Nephron (organoid): ENCODE results near the gene ANGPTL4.
A peak's percentile ranks its signal among the peaks of the same experiment; 100 is the strongest.

Experiments
- H3K27ac Mint-ChIP-seq, 3 experiments: 2 replicates each; pipeline ENCODE4 v1.8.0; 2020; ENCODE audit warnings: mixed read lengths in 3 of 3, mild to moderate bottlenecking in 2 of 3, moderate library complexity in 1 of 3
- H3K27me3 Mint-ChIP-seq: 2 replicates; pipeline ENCODE4 v1.8.0; 2021; ENCODE audit warnings: low read depth, mild to moderate bottlenecking, moderate library complexity, mixed read lengths
- H3K36me3 Mint-ChIP-seq: 2 replicates; pipeline ENCODE4 v1.8.0; 2020; ENCODE audit warnings: low read depth, mixed read lengths
- H3K4me1 Mint-ChIP-seq: 2 replicates; pipeline ENCODE4 v1.8.0; 2020; ENCODE audit warnings: mixed read lengths
- H3K4me3 Mint-ChIP-seq, 3 experiments: 2 replicates each; pipeline ENCODE4 v1.8.0; 2020; ENCODE audit warnings: mild to moderate bottlenecking in 3 of 3, mixed read lengths in 3 of 3, moderate library complexity in 2 of 3
- H3K9me3 Mint-ChIP-seq: 2 replicates; pipeline ENCODE4 v1.8.0; 2020; ENCODE audit warnings: mixed read lengths
- TF ChIP-seq, protein P1 (sequence below), 3 experiments: fragments of 200-600 bp; sonication (generic); IDR thresholded peaks; one replicate each; pipeline ENCODE4 v1.5.0; 2021; ENCODE audit warnings: antibody characterized with exemption in 3 of 3; ENCODE audit not compliant: unreplicated experiment in 3 of 3

Gene ANGPTL4

DNA sequence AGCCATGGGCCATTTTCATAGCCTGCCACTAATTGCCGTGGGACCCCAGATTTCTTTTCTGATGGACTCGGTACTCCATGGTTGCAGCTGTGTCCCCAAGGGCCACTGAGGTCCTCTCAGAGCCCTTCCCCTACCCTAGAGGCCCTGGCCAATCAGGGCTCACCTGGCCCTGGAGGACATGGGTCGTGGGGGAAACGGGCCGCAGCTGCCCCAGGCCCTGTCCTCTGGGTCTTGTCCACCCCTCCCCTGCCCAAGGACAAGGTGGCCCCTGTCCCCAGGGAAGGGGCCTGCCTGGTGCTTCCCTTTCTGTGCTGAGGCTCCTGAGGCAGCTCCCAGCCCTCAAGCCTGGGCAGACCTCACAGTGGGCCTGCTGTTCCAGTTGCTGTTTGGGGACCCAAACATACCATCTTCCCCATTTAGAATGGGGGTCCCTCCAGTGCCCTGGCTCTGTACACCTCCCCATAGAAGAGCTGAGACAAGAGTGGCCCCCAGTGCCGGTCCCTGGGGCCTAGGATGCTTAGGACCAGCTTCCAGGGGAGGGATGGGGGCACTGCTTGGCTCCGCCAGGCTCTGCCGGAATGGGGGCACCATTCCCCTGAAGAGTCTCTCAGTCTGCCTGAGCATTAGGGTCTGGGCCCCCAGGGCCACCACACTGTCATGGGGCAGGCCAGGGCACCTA lies 29.4 kb downstream of the ANGPTL4 start:
- H3K27ac Mint-ChIP-seq = peak overlapping the region; percentile 62 to 79 (median 63)
- peaks cover 5% of the 10 kb centered on the region for H3K36me3 Mint-ChIP-seq
- no peaks in the 10 kb centered on the region for H3K9me3 Mint-ChIP-seq
- peak overlapping the region; percentile 48 to 76 (median 66) for H3K4me3 Mint-ChIP-seq
- TF ChIP-seq, protein P1, sequence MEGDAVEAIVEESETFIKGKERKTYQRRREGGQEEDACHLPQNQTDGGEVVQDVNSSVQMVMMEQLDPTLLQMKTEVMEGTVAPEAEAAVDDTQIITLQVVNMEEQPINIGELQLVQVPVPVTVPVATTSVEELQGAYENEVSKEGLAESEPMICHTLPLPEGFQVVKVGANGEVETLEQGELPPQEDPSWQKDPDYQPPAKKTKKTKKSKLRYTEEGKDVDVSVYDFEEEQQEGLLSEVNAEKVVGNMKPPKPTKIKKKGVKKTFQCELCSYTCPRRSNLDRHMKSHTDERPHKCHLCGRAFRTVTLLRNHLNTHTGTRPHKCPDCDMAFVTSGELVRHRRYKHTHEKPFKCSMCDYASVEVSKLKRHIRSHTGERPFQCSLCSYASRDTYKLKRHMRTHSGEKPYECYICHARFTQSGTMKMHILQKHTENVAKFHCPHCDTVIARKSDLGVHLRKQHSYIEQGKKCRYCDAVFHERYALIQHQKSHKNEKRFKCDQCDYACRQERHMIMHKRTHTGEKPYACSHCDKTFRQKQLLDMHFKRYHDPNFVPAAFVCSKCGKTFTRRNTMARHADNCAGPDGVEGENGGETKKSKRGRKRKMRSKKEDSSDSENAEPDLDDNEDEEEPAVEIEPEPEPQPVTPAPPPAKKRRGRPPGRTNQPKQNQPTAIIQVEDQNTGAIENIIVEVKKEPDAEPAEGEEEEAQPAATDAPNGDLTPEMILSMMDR (IDR thresholded peaks at IDR 0.05; ENCODE audit: unreplicated experiment in 3 of 3) = no peak
- peaks cover 36% of the 10 kb centered on the region for H3K4me1 Mint-ChIP-seq
- H3K27me3 Mint-ChIP-seq = no peaks in the 10 kb centered on the region

DNA sequence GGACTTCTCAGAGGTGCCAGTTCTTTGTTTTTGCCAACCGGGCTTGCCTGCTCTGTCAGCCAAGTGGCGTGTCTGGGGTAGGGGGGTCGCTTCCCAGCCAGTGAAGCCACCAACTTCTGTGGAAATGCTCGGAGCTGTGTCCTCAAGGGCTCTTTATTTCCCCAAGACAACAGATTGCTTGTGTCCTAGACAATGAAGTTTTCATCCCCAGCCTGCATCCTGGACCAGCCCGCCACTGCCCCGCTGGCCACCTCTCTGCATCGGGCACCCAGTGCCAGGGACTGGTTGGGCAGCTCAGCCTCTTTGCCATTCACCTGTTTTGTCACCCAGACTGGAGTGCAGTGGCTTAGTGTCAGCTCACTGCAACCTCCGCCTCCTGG lies 29.9 kb downstream of the ANGPTL4 start:
- no peaks in the 10 kb centered on the region for H3K27me3 Mint-ChIP-seq
- H3K4me3 Mint-ChIP-seq = peak overlapping the region; percentile 21 to 46 (median 29)
- H3K4me1 Mint-ChIP-seq = peaks cover 36% of the 10 kb centered on the region
- TF ChIP-seq, protein P1 (IDR thresholded peaks at IDR 0.05; ENCODE audit: unreplicated experiment in 3 of 3) = no peak
- peak overlapping the region; percentile 44 to 65 (median 45) for H3K27ac Mint-ChIP-seq
- no peaks in the 10 kb centered on the region for H3K9me3 Mint-ChIP-seq
- H3K36me3 Mint-ChIP-seq = peaks cover 5% of the 10 kb centered on the region

DNA sequence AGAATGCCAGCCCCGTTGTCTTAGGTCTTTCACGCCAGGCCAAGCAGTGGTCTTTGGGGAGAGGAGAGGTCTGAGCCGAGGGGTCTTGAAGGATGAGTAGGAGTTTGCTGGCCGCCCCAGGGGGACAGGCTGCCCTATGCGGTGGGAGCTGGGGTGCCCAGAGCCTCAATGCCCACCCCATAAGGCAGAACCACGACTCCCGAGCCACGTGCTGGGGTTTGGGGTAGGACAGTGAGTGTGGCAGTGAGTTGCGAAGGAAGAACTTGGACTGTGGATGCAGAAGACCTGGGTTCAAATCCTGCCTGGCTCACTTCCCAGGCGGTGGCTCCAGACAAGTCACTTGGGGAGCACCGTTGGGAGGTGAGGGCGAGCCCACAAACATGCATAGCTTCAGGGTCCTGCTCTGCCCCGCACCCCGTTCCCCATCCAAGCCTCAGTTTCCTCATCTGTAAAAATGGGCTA lies 31.7 kb downstream of the ANGPTL4 start:
- Mint-ChIP-seq H3K4me3 (no peak overlapping the region), H3K9me3 (no peaks in the 10 kb centered on the region), H3K36me3 (peaks cover 18% of the 10 kb centered on the region), H3K27me3 (no peaks in the 10 kb centered on the region), H3K4me1 (peaks cover 36% of the 10 kb centered on the region), H3K27ac (peak overlapping the region; percentile 18 to 45 (median 26))
- TF ChIP-seq, protein P1 (IDR thresholded peaks at IDR 0.05; ENCODE audit: unreplicated experiment in 3 of 3) = no peak

DNA sequence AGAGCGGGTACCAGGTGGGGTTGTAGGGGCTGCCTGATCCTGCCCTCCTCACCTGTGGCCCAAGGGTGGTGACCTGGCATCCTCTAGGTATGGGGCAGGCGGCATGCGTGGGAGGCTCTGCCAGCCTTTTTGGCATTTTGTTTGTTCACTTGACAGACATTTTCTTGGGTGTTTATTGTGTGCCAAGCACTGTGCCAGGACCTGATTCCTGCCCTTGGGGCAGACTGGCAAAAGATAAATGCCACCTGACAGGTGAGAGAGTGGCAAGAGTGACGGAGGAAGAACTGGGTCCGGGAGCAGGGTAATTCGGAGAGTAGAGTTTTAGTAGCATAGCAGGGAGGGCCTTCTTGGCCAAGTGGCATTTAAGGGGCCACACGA lies 32.2 kb downstream of the ANGPTL4 start:
- TF ChIP-seq, protein P1 (IDR thresholded peaks at IDR 0.05; ENCODE audit: unreplicated experiment in 3 of 3) = no peak
- peak overlapping the region; percentile 18 to 91 (median 40) for H3K27ac Mint-ChIP-seq
- no peak overlapping the region for H3K4me3 Mint-ChIP-seq
- peaks cover 18% of the 10 kb centered on the region for H3K36me3 Mint-ChIP-seq
- no peaks in the 10 kb centered on the region for H3K27me3 Mint-ChIP-seq
- H3K4me1 Mint-ChIP-seq = peaks cover 36% of the 10 kb centered on the region
- H3K9me3 Mint-ChIP-seq = no peaks in the 10 kb centered on the region

DNA sequence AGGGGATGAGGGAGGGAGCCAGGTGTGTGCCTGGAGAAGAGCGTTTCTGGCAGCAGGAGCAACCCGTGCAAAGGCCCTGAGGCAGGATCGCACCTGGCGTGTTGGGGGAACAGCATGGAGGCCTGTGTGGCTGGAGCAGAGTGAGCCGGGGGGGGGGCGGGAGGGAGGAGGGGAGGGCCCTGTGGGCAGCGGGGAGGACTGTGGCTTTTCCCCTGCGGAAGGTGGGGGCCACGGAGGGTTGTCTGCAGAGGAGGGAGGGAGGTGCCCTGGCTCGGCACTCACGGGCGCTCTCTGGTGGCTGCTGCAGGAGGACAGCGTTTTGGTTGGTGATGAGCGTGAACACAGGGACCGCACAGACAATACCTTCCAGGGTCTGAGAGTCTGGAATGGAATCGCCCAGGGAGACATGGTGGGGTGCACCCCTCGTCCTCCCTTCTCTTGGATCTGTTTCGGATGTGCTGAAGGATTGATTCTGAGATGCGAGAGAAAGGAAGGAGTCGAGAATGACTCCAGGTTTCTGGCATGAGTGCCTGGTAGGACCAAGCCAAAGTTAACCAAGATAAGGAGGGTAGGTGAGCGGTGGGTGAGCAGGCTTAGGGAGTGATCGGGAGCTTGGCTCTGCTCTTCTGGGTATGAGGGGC lies 32.7 kb downstream of the ANGPTL4 start:
- Mint-ChIP-seq H3K4me1 (peaks cover 33% of the 10 kb centered on the region), H3K27me3 (no peaks in the 10 kb centered on the region), H3K9me3 (no peaks in the 10 kb centered on the region), H3K36me3 (peaks cover 20% of the 10 kb centered on the region), H3K27ac (peak overlapping the region; percentile 90 to 93 (median 91)), H3K4me3 (peak overlapping the region; percentile 10 to 60 (median 60))
- TF ChIP-seq, protein P1 (IDR thresholded peaks at IDR 0.05; ENCODE audit: unreplicated experiment in 3 of 3) = peak; percentile 51 to 59 (median 59)
